GM18519 (cell line): Measurements from ENCODE around the gene VSIG2.

Experiments
- ATAC-seq: cut with Tn5 transposase; IDR thresholded peaks from one replicate; pipeline ENCODE4 v1.9.1; 2021; ENCODE audit warnings: mild to moderate bottlenecking, moderate library complexity; ENCODE audit not compliant: unreplicated experiment, low FRiP score

Gene VSIG2

DNA sequence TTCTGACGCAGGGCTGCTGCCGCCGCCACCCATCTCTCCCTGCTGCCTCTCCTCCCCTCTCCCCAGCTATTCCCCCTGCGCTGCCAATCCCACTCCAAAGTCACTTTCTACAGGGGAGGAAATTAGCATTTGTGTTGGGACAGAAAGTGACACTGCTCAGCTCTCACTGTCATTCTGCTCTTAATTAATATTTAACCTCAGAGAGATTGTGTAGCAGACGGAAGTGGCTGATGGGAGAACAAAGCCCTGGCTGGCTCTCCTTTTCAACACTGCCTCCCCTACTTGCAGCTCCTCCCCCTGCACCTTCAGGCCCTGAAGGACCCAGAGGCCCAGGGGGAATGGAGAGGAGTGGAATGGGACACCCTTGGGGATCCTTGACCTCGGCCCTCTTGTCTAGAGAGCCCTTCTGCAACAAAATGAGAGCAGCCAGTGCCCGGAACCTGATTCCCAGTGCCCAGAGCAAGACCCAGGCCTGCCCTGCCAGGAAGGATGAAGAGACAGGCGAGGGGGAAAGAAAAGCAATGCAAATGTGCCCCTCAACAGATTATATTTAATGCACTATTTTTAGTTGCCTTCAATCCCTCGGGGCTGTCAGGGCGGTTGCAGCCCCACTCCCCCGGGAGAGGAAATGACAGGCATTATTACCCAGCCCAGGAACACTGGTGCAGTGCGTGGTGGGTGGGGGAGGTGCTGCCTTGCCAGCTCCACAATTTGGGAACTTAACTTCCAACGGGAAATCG, 26.9 kb downstream of the VSIG2 start:
- ATAC-seq: no peak

DNA sequence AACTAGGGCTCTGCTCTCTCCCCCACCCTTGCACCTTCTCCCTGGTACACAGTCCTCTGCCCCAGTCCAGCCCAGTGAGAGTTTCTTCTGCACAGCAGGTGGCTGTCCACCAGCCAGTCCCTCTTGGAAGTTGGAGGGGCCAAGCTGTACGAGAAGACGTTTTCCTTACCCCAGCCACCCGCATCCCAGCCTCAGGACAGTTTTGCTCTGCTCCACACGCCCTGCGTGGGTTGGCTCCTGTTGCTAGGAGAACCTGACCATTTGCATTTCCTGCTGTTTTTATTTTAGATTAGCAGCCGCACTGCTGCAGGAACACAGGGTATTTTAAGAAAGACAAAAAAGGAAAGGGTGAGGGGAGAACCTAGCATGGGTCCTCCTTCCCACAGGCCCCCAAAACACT, 29.9 kb downstream of the VSIG2 start:
- no peak for ATAC-seq

DNA sequence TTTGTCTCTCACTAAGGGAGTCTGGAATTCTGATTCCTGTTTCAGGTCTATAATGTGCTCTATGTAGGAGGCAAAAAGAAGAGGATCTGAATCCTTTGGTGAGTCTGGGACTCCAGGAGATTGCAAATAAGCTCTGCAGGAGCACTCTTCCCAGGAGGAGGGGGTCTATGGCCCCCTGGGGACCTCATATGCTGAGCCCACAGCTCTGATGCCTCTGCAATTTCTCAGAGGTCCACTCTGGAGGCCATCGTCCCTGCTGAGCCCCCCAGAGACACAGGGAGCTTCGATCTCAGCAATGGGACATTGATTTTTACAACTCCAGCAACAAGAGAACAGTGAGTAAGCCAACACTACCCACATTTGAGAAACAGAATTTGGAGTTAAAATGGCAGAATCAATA, 32.5 kb downstream of the VSIG2 start:
- ATAC-seq: no peak

DNA sequence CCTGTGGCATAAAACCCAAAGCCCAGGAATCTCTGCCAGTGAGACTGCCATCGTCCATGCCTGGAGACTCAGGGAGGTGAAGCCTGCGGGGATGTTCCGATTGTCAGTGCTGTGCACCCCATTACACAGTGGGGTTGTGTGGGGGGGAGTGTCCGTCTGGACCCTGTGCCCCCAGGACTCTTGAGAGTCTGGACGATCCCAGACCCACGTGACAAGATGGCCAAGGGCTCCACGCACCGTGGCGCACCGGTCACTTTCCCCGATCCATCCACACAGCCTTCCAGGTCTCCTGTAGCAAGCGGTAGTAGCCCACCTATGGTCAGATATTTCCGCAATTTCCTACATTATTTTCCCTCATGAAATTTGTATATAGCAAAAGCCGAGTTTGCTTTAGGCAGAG, 33.3 kb downstream of the VSIG2 start:
- ATAC-seq: no peak

DNA sequence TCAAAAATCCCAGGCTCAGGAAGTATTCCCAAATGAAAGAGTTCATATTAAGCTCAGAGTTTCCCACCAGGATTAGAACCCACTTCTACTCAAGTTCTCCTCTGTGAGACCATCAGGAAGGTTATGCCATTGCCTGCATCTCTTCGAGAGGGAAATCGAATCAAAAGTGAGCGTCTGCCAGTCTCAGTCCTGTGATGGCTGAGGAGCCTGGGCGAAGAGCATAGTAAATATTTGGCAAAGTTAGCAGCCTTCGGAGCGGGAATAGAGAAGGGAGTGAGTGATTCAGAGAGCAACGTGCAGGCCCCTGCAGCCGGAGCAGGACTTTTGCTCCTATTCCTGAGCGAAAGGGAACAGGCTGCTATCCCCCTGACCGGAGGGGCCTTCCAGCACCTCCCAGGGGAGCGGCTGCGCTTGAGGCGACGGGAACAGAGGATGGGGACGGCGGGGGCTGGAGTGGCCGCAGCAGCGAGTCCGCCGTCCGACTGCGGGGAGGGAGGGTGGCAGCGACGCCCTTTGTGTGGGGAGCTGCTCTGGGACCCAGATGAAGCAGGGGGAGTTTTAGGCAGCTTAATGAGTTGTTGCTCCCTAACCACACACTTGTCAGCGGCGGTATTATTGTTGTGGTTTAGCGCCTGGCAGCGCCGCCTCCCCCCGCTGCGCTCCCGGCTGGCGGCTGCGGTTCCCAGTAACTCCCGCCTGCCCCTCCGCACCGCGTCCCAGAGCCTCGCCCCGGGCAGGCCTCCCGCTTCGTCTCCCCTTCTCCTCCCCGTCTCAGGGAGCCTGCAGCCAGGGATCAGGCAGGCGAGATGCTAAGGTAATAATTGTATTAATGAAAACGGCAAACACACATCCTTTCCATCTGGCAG, 34.0 kb downstream of the VSIG2 start:
- no peak for ATAC-seq

DNA sequence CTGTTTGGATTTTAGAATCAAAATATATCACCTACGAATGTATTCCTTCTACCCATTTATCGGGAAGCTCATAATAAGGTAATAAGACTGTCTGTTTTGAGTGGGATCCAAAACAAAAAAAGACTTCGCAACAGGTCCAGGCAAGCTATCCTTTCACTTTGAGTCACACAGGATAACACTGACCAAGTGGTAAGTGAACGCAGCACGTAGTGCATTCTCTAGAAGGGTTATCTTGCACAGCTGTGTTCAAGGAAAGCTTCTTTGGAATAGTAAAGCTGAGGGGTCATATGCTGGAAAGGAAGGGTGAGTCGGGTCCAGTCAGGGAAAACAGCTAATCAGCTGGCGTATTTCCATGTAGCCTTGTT, 34.7 kb downstream of the VSIG2 start:
- no peak for ATAC-seq

DNA sequence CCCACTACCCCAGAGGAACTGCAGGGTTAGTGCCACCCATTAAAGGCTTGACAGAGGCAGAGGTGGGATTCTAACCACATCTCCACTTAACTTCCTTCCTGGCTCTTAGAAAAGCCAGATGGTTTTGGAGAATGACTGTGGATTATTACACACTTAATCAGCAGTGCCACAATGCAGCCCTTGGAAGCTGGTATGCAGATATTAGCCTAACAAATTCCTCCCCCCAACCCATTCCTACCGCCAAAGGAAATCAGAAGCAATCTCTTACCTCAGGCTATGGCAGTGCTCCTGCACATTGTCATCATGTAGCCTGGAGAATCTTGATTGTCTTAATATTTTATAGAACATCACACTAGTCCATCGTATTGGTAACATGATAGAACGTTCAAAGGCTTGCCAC, 35.5 kb downstream of the VSIG2 start:
- ATAC-seq: no peak

DNA sequence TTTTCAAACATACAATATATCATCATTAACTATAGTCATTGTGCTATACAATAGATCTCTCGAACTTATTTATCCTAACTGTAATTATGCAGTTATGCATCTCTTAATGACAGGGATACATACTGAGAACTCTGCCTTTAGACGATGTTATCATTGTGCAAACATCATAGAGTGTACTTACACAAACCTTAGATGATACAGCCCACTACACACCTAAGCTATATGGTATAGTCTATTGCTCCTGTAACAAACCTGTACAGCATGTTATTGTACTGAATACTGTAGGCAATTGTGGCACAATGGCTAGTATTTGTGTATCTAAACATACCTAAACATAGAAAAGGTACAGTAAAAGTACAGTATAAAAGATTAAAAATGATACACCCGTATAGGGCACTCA, 39.7 kb downstream of the VSIG2 start:
- ATAC-seq: no peak

DNA sequence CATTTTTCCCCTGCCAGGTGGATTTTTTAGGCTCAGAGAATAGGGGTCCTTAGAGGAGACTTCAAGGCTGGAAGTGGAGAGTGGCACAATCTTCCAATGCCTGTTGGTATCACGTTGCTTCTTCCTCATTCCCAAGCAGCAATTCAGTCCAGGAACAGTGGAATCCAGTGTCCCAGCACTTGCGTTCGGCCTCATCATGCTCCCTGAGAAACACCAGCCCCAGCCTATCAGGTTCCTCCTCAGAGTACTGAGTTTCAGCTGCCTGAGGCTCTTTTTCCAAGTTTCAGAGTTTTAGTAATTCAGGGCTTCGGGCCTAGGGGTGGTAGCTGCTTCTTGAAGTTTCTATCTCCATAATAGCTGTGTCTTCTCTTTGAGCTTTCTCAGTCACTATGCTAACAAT, 44.2 kb downstream of the VSIG2 start:
- no peak for ATAC-seq

DNA sequence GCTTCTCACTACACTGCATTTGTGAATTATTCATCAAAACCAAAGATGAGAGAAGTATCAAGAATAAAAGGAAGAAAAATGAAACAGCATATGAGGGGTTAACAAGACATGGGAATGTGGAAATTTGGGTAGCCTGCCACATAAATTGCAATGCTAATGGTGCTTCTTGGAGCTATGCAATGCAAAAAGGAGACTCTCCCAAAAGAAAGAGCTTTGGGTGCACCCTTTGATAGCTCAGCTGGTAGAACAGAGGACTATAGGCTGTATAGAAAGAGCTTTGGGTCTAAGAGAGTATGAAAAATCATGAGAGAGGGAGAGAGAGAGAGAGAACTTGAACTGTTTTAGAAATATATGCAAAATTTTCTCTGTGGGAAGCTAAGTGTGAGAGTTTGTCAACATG, 52.0 kb downstream of the VSIG2 start:
- ATAC-seq: no peak

DNA sequence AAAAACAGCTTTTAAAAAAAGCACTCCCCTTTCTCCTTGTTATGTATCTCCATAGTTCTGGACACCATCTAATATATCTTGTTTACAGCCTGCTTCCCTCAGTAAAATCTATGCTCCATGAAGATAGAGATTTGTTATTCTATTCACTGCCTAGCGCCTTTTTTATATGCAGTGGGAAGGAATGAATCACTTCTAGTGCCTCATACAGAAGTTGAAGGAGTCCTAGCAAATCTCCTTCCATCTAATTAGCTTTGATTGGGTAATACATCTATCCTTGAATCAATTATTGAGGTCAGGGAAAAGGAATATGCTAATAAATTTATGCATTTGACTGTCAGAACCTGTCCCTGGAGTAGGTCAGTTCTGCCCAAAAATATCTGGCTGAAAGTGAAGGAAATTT, 52.5 kb downstream of the VSIG2 start:
- no peak for ATAC-seq
